ENCODE results near the gene S100A13.
"Not testable (repeated sequence)": the region's sequence is repeated elsewhere in the genome, so short reads cannot be mapped to it uniquely, and the experiment has no call there.

The S100A13 gene

DNA sequence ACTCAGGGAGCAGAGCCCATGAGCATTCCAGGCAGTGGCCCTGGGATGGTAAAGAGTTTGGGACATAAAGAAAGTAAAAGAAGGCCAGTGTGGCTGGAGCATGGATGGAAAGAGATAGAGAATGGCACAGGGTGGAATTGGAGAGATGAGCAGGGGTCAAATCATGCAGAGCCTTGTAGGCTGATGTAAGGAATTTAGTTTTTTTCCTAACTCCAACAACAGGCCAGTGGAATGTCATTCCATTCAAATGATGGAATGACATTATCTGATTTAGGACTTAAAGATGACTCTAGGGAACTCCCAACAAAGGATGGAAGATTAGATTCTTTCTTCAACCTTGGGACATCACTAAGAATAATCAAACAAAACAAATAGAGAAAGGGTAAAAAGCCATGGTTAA lies 48.8 kb downstream of the S100A13 start:
- H3K4me3 ChIP-seq (ENCODE audit: control insufficient read depth in 1 of 7, extremely low read depth in 1 of 7, insufficient read depth in 4 of 7, low read depth in 2 of 7, low read length in 6 of 7), result no peak overlapping the region
- ChIA-PET POLR2A (no interaction called here), CTCF (interaction anchor here (1.3 to 3.1 kb wide), 6 partner anchors 8 to 52 kb away, joined by 4 to 22 read pairs (median 5); no protein-coding TSS in a partner anchor)
- peaks cover 0 to 8% (median 0%) of the 10 kb centered on the region in 5 experiments for H3K27me3 ChIP-seq (replicated peaks in 2 of 5; ENCODE audit: control insufficient read depth in 4 of 5, insufficient read depth in 5 of 5, low read length in 4 of 5)
- H3K4me1 ChIP-seq (ENCODE audit: control extremely low read depth in 1 of 4, control insufficient read depth in 4 of 4, insufficient read depth in 4 of 4, low read length in 3 of 4), result peaks cover under 1 to 4% (median 1%) of the 10 kb centered on the region in 4 experiments
- no peaks in the 10 kb centered on the region for H3K36me3 ChIP-seq (ENCODE audit: control insufficient read depth in 4 of 4, insufficient read depth in 4 of 4, low read length in 3 of 4)
- no peaks in the 10 kb centered on the region for H3K9me3 ChIP-seq (ENCODE audit: control extremely low read depth in 1 of 5, control insufficient read depth in 4 of 5, insufficient read depth in 2 of 5, low read depth in 1 of 5, low read length in 4 of 5)
- no peak for DNase-seq
- no peak overlapping the region for H3K27ac ChIP-seq (ENCODE audit: insufficient read depth in 1 of 2, low read depth in 1 of 2, low read length in 2 of 2, poor library complexity in 1 of 2, severe bottlenecking in 2 of 2)

DNA sequence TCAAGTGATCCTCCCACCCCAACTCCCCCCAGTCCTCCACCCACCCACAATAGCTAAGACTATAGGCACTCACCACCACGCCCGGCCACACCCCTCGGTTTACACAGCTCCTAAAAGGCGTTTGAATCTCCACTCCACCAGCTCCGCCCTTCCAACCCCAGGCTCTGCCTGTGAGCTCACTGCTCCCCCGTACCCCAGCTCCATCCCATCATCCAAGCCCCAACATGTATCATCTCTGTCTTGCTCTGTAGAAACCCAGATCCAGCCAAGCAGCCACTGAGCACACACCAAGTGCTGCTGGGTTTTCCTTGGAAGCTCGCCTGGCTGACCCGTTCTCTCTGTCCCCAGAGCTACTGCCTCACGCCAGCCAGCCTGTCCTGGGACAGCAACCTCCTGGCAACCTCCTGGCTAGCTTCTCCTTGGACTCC lies 49.7 kb downstream of the S100A13 start:
- Histone ChIP-seq H3K36me3 (ENCODE audit: control insufficient read depth in 4 of 4, insufficient read depth in 4 of 4, low read length in 3 of 4) (no peaks in the 10 kb centered on the region), H3K4me3 (ENCODE audit: control insufficient read depth in 1 of 7, extremely low read depth in 1 of 7, insufficient read depth in 4 of 7, low read depth in 2 of 7, low read length in 6 of 7) (no peak overlapping the region), H3K4me1 (ENCODE audit: control extremely low read depth in 1 of 4, control insufficient read depth in 4 of 4, insufficient read depth in 4 of 4, low read length in 3 of 4) (peaks cover 6 to 13% (median 10%) of the 10 kb centered on the region in 4 experiments), H3K9me3 (ENCODE audit: control extremely low read depth in 1 of 5, control insufficient read depth in 4 of 5, insufficient read depth in 2 of 5, low read depth in 1 of 5, low read length in 4 of 5) (no peaks in the 10 kb centered on the region), H3K27ac (ENCODE audit: insufficient read depth in 1 of 2, low read depth in 1 of 2, low read length in 2 of 2, poor library complexity in 1 of 2, severe bottlenecking in 2 of 2) (no peak overlapping the region), H3K27me3 (replicated peaks in 2 of 5; ENCODE audit: control insufficient read depth in 4 of 5, insufficient read depth in 5 of 5, low read length in 4 of 5) (peaks cover 0 to 8% (median 0%) of the 10 kb centered on the region in 5 experiments)
- no peak for DNase-seq
- CTCF ChIA-PET, result interaction anchor here (0.8 to 3.1 kb wide), 15 partner anchors 8 to 67 kb away, joined by 3 to 22 read pairs (median 4); partner anchors contain the start of genes S100A13 and S100A14
- WGBS (ENCODE audit: insufficient coverage), result 87% methylated on average over 7 of the region's 9 CpGs
- POLR2A ChIA-PET, result no interaction called here

DNA sequence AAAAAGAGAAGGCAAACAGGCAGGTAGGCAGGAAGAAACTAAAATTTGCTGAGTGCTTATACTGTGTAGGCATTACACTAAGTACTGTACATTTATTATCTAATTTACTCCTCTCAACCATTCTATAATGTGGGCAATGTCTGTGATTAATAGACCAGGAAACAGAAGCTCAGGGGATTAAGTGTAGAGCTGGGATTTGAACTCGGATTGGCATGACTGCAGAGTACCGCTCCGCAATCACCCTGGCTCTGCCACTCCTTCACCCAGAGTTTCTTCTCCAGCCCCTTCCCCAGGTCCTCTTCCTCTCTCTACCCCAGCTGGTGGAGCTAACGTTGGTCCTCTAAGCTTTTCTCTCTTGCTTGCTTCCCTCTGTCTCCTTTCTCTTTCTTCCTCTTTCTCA lies 50.2 kb downstream of the S100A13 start:
- Histone ChIP-seq H3K4me1 (ENCODE audit: control extremely low read depth in 1 of 4, control insufficient read depth in 4 of 4, insufficient read depth in 4 of 4, low read length in 3 of 4) (peaks cover 7 to 15% (median 12%) of the 10 kb centered on the region in 4 experiments), H3K9me3 (ENCODE audit: control extremely low read depth in 1 of 5, control insufficient read depth in 4 of 5, insufficient read depth in 2 of 5, low read depth in 1 of 5, low read length in 4 of 5) (no peaks in the 10 kb centered on the region), H3K27ac (ENCODE audit: insufficient read depth in 1 of 2, low read depth in 1 of 2, low read length in 2 of 2, poor library complexity in 1 of 2, severe bottlenecking in 2 of 2) (no peak overlapping the region), H3K27me3 (replicated peaks in 2 of 5; ENCODE audit: control insufficient read depth in 4 of 5, insufficient read depth in 5 of 5, low read length in 4 of 5) (peaks cover 0 to 8% (median 0%) of the 10 kb centered on the region in 5 experiments), H3K4me3 (ENCODE audit: control insufficient read depth in 1 of 7, extremely low read depth in 1 of 7, insufficient read depth in 4 of 7, low read depth in 2 of 7, low read length in 6 of 7) (no peak overlapping the region), H3K36me3 (ENCODE audit: control insufficient read depth in 4 of 4, insufficient read depth in 4 of 4, low read length in 3 of 4) (no peaks in the 10 kb centered on the region)
- POLR2A ChIA-PET, result no interaction called here
- CTCF ChIA-PET, result interaction anchor here (0.9 to 3.1 kb wide), 15 partner anchors 9 to 95 kb away, joined by 3 to 22 read pairs (median 4); partner anchors contain the start of genes S100A13 and S100A14
- peak in 2 of 3 donors; percentile 24 to 37 for DNase-seq
- WGBS (ENCODE audit: insufficient coverage), result 44% methylated on average over 4 of the region's 4 CpGs

DNA sequence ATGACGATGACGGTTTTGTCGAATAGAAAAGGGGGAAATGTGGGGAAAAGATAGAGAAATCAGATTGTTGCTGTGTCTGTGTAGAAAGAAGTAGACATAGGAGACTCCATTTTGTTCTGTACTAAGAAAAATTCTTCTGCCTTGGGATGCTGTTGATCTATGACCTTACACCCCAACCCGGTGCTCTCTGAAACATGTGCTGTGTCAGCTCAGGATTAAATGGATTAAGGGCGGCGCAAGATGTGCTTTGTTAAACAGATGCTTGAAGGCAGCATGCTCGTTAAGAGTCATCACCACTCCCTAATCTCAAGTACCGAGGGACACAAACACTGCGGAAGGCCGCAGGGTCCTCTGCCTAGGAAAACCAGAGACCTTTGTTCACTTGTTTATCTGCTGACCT lies 51.8 kb downstream of the S100A13 start:
- 100% methylated on average over 1 of the region's 10 CpGs for WGBS (ENCODE audit: insufficient coverage)
- H3K9me3 ChIP-seq (ENCODE audit: control extremely low read depth in 1 of 5, control insufficient read depth in 4 of 5, insufficient read depth in 2 of 5, low read depth in 1 of 5, low read length in 4 of 5); H3K27me3 ChIP-seq (replicated peaks in 2 of 5; ENCODE audit: control insufficient read depth in 4 of 5, insufficient read depth in 5 of 5, low read length in 4 of 5); H3K4me3 ChIP-seq (ENCODE audit: control insufficient read depth in 1 of 7, extremely low read depth in 1 of 7, insufficient read depth in 4 of 7, low read depth in 2 of 7, low read length in 6 of 7); H3K36me3 ChIP-seq (ENCODE audit: control insufficient read depth in 4 of 4, insufficient read depth in 4 of 4, low read length in 3 of 4); H3K27ac ChIP-seq (ENCODE audit: insufficient read depth in 1 of 2, low read depth in 1 of 2, low read length in 2 of 2, poor library complexity in 1 of 2, severe bottlenecking in 2 of 2); POLR2A ChIA-PET; DNase-seq: not testable (repeated sequence)
- H3K4me1 ChIP-seq (ENCODE audit: control extremely low read depth in 1 of 4, control insufficient read depth in 4 of 4, insufficient read depth in 4 of 4, low read length in 3 of 4), result peaks cover 7 to 19% (median 12%) of the 10 kb centered on the region in 4 experiments
- CTCF ChIA-PET, result interaction anchor here (1.3 to 3.1 kb wide), 3 partner anchors 21 to 51 kb away, joined by 5 to 22 read pairs (median 10); partner anchors contain the start of gene S100A13

DNA sequence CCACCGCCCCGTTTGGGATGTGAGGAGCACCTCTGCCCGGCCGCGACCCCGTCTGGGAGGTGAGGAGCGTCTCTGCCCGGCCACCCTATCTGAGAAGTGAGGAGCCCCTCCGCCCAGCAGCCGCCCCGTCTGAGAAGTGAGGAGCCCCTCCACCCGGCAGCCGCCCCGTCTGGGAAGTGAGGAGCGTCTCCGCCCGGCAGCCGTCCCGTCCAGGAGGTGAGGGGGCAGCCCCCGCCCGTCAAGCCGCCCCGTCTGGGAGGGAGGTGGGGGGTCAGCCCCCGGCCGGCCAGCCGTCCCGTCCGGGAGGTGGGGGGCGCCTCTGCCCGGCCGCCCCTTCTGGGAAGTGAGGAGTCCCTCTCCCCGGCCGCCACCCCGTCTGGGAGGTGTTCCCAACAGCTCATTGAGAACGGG lies 52.2 kb downstream of the S100A13 start:
- CTCF ChIA-PET, result interaction anchor here (1.3 to 1.6 kb wide), 2 partner anchors 21 to 51 kb away, joined by 5 to 10 read pairs; partner anchors contain the start of gene S100A13
- H3K4me3 ChIP-seq (ENCODE audit: control insufficient read depth in 1 of 7, extremely low read depth in 1 of 7, insufficient read depth in 4 of 7, low read depth in 2 of 7, low read length in 6 of 7); H3K36me3 ChIP-seq (ENCODE audit: control insufficient read depth in 4 of 4, insufficient read depth in 4 of 4, low read length in 3 of 4); DNase-seq; H3K27me3 ChIP-seq (replicated peaks in 2 of 5; ENCODE audit: control insufficient read depth in 4 of 5, insufficient read depth in 5 of 5, low read length in 4 of 5); POLR2A ChIA-PET; H3K9me3 ChIP-seq (ENCODE audit: control extremely low read depth in 1 of 5, control insufficient read depth in 4 of 5, insufficient read depth in 2 of 5, low read depth in 1 of 5, low read length in 4 of 5); H3K27ac ChIP-seq (ENCODE audit: insufficient read depth in 1 of 2, low read depth in 1 of 2, low read length in 2 of 2, poor library complexity in 1 of 2, severe bottlenecking in 2 of 2): not testable (repeated sequence)
- WGBS (ENCODE audit: insufficient coverage), result 99% methylated on average over 12 of the region's 35 CpGs
- H3K4me1 ChIP-seq (ENCODE audit: control extremely low read depth in 1 of 4, control insufficient read depth in 4 of 4, insufficient read depth in 4 of 4, low read length in 3 of 4), result peaks cover 7 to 19% (median 12%) of the 10 kb centered on the region in 4 experiments

DNA sequence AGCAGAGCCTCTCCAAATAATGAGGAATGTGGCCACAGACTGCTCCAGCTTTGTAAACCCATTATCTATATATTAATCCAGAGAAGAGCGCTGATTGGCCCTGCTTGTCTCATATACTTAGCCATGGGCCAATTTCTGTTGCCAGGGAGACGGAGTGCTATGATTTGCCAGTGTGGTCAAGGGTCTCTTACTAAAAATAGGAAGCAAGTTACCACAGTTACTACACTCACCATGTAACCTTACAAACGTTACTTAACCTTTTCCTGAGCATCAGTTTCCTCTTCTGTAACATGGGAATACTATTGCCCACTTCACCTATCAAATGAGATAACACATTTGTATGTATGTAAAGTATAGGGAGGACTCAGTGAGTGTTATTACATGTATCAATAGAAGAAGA lies 54.0 kb downstream of the S100A13 start:
- H3K9me3 ChIP-seq (ENCODE audit: control extremely low read depth in 1 of 5, control insufficient read depth in 4 of 5, insufficient read depth in 2 of 5, low read depth in 1 of 5, low read length in 4 of 5), result no peaks in the 10 kb centered on the region

DNA sequence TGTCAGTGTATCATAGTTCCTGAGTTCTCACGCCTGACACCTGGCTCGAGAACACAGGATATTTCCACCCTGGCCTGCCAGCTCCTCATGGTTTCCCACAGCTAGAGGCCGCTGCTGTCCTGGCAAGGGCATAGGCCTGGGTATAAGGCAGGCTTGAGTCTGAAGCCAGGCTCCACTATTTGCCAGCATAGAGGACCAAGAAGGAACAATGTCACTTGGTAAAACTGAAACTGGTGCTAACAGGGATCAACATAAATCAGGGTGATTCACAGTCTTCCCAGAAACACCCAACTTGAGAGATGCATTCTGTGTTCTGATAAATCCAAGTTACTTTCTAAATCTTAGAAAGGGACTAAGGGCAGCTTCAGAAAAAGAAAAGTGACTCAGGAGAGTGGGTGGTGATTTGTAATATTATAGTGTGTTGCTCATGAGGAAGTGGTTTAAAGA lies 54.7 kb downstream of the S100A13 start:
- no peak overlapping the region for H3K27ac ChIP-seq (ENCODE audit: insufficient read depth in 1 of 2, low read depth in 1 of 2, low read length in 2 of 2, poor library complexity in 1 of 2, severe bottlenecking in 2 of 2)
- ChIA-PET CTCF (interaction anchor here (0.8 to 7.5 kb wide), 39 partner anchors 9 to 417 kb away, joined by 3 to 262 read pairs (median 6); partner anchors contain the start of genes CHTOP, S100A1, S100A13 and S100A14), POLR2A (interaction anchor here (1.0 to 1.9 kb wide), 3 partner anchors 26 to 46 kb away, joined by 3 to 6 read pairs (median 4); partner anchors contain the start of gene S100A14)
- H3K36me3 ChIP-seq (ENCODE audit: control insufficient read depth in 4 of 4, insufficient read depth in 4 of 4, low read length in 3 of 4), result no peaks in the 10 kb centered on the region
- H3K9me3 ChIP-seq (ENCODE audit: control extremely low read depth in 1 of 5, control insufficient read depth in 4 of 5, insufficient read depth in 2 of 5, low read depth in 1 of 5, low read length in 4 of 5), result no peaks in the 10 kb centered on the region
- DNase-seq, result peak; percentile 79 to 80 (median 79)
- peak overlapping the region in 1 of 7 experiments; percentile 18 for H3K4me3 ChIP-seq (ENCODE audit: control insufficient read depth in 1 of 7, extremely low read depth in 1 of 7, insufficient read depth in 4 of 7, low read depth in 2 of 7, low read length in 6 of 7)
- 0% methylated on average over 3 of the region's 3 CpGs for WGBS (ENCODE audit: insufficient coverage)
- peaks cover 0 to 1% (median 0%) of the 10 kb centered on the region in 5 experiments for H3K27me3 ChIP-seq (replicated peaks in 2 of 5; ENCODE audit: control insufficient read depth in 4 of 5, insufficient read depth in 5 of 5, low read length in 4 of 5)
- H3K4me1 ChIP-seq (ENCODE audit: control extremely low read depth in 1 of 4, control insufficient read depth in 4 of 4, insufficient read depth in 4 of 4, low read length in 3 of 4), result peaks cover 7 to 33% (median 23%) of the 10 kb centered on the region in 4 experiments

More for the DNA sequence above, 54.0 kb downstream of the S100A13 start:
- POLR2A ChIA-PET, result interaction anchor here (1.0 to 1.9 kb wide), 3 partner anchors 25 to 45 kb away, joined by 3 to 6 read pairs (median 4); partner anchors contain the start of gene S100A14
- Histone ChIP-seq H3K4me1 (ENCODE audit: control extremely low read depth in 1 of 4, control insufficient read depth in 4 of 4, insufficient read depth in 4 of 4, low read length in 3 of 4) (peaks cover 7 to 26% (median 17%) of the 10 kb centered on the region in 4 experiments), H3K27me3 (replicated peaks in 2 of 5; ENCODE audit: control insufficient read depth in 4 of 5, insufficient read depth in 5 of 5, low read length in 4 of 5) (peaks cover 0 to 5% (median 0%) of the 10 kb centered on the region in 5 experiments), H3K27ac (ENCODE audit: insufficient read depth in 1 of 2, low read depth in 1 of 2, low read length in 2 of 2, poor library complexity in 1 of 2, severe bottlenecking in 2 of 2) (no peak overlapping the region), H3K36me3 (ENCODE audit: control insufficient read depth in 4 of 4, insufficient read depth in 4 of 4, low read length in 3 of 4) (no peaks in the 10 kb centered on the region), H3K4me3 (ENCODE audit: control insufficient read depth in 1 of 7, extremely low read depth in 1 of 7, insufficient read depth in 4 of 7, low read depth in 2 of 7, low read length in 6 of 7) (no peak overlapping the region)
- DNase-seq, result peak in 2 of 3 donors; percentile 50 to 52
- WGBS (ENCODE audit: insufficient coverage), result 70% methylated on average over 2 of the region's 3 CpGs
- CTCF ChIA-PET, result interaction anchor here (0.8 to 7.5 kb wide), 19 partner anchors 10 to 416 kb away, joined by 3 to 262 read pairs (median 8); partner anchors contain the start of genes S100A1, S100A13, S100A14 and S100A16

All from common myeloid progenitor, CD34-positive (primary cell).